GM19463 (cell line): ENCODE results near the gene ZIC1.

Experiments used
- ATAC-seq: cut with Tn5 transposase; IDR thresholded peaks from one replicate; pipeline ENCODE4 v1.9.1; 2021; ENCODE audit warnings: mild to moderate bottlenecking, moderate library complexity; ENCODE audit not compliant: unreplicated experiment

Gene ZIC1

DNA sequence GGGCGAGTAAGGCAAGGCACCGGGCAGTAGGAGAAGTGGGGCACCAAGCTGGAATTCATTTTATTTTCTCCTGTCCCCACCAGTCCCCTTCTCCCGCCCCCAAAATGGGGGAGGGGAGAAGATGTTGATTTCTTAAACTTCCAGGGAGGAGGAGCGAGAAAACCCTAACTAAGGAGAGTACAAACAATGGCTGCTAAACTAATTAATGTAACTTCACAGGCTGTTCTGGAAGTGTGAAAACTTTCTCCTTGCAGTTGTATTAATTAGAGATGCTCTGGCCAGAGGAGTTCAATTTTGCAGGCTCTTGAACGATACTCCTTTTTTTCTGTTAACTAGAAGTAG is 14.3 kb upstream of the ZIC1 start:
- ATAC-seq: no peak

DNA sequence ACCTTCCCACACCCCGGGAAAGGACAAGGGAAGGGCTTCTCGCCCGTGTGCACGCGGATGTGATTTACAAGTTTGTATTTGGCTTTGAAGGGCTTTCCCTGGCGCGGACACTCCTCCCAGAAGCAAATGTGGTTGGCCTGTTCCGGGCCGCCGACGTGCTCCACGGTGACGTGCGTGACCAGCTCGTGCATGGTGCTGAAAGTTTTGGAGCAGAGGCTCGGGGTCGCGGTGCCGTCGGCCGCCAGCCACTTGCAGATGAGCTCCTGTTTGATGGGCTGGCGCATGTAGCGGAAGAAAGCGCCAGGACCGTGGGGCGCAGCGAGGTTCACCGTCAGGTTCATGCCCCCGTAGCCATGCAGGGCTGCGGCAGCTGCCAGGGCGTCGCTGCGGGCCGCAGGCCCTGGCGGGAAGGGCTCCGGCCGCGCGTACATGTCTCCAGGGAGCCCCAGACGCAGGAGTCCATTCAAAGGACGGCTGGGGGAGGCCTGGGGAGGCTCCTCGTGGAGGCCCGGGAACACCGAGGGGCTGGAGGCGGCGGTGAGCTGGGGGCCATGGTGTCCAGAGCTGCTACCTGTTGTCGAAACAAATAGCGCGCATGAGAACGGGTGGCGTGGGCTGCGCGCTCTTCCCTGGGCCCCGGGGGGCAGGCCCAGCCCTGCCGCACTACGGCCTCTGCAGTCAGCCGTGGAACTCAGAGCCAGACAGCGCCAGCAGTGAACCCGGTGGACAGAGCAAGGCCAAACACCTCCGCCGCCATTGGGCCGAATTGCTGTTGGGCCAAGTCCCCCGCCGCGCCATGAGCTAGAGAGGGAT is 13.1 kb upstream of the ZIC1 start:
- ATAC-seq: no peak

DNA sequence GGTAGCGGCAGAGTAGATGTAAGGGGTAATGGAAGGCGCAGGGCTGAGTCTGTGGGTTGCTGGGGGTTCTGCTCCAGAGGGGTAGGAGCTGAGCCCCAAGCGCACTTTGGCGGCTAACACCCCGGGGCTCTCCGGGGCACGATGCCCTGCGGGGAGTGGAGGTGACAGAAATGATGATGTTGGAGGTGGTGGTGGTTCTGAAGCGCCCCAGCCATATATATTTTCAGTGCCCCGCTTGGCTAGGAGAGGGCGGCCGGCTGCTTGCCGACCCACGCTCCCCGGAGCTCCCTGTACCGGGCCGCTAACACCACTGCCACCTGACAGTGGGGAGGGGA is 12.5 kb upstream of the ZIC1 start:
- no peak for ATAC-seq

DNA sequence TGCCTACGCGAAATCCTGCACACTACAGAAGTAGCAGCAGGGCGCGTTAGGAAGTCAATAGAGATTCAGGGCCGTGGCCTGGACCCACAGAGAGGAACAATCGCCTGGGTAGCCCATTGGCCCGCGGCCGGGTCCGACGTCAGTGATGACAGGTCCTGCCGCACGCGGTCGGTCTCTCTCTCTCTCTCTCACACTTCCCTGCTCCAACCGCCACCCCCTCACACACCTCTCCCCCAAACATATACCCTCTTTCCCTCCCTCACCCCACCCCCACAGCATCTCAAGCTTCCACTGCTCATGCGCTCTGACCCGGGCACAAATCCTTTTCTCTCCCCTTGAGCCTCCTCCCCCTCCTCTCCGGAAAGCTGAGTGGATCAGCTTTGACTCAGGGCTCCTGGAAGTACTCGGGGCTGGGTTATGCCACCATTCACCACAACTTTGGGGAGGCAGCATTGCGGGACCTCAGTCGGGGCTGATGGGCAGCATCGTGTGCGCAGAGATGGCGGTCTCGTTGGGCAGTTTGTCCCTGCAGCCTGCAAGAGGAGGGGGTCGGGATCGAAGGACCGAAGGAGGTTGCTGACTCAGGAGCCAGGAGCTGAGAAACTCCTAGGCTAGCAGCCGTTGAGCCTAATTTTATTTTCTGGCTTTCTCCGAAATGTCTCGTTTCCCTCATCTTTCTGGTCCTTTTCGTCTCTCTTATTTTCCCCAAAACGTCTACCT is 11.8 kb upstream of the ZIC1 start:
- ATAC-seq: no peak

DNA sequence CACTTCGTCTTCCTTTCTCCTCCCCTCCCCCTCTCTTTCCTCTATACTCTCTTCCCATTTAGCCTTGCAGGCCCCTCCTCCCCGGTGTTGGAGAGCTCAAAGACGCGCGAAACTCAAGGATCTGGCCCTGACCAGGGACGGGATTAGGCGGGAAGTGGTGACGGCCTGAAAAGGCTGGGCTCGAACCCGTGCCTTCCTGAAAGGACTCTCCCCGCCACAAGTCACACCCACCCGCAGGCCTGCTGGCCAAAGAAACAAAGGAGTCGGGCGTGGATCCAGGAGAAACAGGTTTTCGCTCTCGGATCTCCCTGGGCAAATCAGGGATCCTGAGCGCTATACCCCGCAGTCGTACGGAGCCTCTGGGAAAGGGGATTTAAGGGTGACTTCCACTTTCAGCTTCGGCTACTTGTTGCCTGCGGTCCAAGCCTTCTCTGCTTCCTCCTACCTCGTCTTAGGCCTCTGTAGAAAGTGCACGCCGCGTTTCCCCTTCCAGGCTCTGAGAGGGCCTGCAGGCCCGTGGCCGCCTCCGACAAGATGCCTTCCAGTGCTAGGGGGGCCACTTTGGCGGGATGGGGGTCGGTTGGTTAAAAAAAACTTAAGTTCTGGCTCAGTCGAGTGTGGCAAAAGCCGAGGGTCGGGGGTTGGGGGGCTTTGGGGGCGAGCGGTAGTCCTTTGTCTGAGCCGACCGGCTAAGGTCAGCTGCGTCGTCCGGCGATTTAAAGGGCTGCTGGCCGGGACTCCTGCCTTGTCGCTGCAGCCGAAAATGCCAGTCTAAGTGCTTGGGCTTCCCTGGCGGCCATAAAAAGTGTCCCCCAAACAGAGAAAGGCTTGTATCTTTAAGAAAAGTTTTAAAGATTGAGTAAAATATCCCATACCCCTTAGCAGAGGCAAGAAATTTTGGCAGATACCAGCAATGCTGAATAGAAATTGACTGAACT is 11.0 kb upstream of the ZIC1 start:
- ATAC-seq: no peak

DNA sequence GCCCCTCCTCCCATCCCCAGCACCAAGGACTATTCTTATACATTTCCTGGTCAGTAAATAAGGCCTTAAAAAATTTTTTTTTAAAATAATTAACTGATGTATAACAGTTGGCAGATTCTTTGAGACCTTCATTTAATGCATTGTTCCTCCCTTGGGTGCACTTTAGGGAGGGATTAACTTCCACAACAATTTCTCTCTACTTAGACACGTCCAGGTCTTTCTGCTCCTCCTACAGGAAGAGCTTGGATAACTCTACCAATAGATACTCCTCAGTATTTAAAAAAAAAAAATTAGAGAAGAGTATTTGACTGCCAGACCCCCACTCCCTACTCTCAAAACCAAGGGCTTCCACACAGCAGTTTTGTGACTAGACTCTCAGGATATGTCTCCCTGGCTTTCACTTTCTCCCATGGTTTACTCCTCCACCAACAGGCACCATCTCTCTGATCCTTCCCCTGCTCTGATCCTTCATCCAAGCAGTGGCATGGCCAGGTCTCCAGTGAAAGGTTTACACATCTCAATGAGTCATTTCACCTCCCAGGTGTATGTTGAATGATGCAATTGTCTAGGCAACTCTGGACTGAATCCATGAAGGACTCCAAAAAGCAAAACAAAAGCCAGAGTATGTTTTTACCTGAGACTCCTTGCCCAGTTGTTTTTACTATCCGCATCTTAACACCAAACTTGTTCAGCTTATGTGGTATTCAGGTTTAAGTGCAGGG is 10.2 kb upstream of the ZIC1 start:
- ATAC-seq: no peak

DNA sequence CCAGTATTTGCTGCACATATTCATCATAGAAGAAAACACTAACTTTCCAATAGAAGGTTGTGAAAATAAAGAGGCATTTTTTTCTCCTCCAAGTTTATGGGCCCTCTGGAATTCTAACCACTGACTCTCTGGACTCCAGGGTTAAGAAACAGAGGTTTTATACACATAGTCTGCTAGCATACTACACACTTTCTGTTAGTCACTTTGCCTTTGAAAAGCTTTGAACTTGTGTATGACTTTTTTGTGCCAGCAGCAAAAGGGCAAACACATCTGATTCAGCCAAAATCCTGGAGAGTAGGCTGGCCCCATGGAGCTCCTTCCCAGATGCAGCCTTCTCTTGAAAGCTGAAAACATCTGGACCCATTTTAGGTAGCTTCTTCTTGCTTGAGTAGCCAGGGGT is 9.1 kb upstream of the ZIC1 start:
- no peak for ATAC-seq

DNA sequence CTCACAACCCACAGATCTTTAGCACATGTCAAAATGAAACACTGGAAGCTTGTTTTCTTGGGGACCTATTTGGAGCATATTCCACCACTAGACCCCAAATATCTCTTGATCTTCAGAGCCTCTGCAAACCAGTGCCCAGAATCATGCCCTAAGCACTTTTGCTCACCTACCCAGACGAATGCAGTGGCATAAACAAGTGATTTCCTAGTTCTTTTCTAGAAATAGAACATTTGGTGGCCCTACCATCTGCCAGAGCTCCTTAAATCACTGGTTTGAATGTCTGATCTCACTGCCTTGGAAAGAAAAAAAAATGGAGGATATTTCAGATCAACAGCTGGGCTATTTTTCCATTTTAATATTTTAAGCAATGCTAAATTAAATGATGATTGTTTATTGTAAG is 8.2 kb upstream of the ZIC1 start:
- no peak for ATAC-seq

DNA sequence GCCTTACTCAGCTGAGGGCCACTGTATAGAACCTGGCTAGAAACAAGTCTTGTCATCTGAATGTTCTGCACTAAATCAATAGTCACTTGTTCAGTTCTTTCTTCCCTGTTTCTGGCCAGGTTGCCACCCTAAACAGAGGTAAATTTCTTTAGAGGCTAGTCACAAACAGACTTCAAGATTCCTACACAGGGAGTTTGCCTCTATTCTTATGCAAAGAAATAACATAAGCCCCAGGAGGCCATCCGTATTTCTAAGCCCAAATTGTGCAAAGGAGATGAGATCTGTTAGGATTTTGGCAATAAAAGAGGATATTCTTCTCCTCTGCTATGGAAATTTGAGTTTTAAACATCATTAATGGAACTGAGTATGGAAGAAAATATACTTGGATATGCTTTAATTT is 7.7 kb upstream of the ZIC1 start:
- no peak for ATAC-seq

DNA sequence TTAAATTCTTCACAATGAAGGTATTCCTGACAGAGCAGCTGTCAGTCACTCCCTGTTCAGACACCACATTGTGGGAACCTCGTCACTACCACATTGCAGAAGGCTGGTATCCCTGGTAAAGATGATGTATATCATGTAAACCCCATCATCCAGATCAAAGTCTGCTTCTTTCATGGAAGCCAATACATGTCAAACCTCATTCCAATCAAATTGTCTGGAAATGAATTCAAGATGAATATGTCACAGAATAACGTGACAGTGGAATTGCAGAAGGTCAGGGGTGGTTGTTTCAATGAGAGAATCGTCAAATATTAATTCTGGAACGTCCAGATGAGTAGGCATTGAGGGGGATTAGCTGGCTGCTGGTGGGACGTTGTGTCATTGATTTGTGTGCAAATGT is 7.0 kb upstream of the ZIC1 start:
- ATAC-seq: no peak

DNA sequence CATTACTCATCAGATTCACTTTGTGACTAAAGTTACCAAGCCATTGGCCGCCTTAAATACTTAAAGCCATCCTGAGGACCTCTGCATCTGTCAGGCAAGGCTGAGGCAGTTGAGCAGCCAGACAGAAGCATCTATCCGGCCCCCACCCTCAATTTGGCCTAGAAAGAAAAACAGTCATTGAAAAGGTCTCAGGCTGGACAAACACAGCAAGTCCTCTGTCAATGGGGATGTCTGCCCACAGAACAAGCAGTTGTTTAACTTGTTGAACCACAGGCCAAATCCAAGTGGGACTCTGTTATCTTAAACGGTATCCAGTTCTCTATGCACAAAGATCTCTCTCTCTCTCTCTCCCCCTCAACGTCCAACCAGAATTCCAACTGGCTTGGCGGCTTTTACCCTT is 5.7 kb upstream of the ZIC1 start:
- ATAC-seq: no peak

DNA sequence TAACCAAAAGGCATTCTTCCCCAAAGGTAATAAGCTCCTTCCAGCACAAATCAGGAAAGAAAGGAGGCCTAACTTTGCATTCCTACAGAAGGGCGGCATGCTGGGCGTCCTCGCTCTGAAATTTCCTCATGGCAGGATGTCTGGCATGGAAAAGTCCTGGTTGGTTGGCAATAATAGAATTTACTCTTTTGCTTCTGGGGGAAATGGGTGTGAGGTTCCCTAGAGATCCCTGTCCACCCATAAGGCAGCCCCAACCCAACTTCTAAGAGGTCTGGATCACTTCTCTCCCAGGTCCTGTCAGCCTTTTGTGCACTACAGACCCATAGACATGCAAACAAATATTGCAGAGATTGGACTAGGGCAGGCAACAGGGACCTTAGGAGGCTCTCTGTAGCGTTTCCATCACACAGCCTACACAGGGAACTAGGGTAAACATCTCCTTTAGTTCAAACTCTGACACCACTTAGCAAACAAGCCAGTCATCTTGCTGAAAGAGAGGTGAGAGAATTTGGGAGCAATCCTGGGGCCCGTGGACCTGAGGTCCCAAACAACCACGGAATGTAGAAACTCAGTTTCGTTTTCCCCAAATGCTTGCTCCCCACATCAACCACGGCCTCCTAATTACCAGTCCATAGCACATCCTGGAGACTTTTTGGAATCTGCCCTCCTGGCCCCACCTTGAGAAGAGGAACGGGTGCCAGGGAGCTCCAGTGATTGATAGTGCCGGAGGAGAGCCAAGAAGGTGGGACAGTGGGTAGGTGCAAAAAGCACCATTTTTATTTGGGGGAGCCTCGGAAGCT is 5.0 kb upstream of the ZIC1 start:
- no peak for ATAC-seq

DNA sequence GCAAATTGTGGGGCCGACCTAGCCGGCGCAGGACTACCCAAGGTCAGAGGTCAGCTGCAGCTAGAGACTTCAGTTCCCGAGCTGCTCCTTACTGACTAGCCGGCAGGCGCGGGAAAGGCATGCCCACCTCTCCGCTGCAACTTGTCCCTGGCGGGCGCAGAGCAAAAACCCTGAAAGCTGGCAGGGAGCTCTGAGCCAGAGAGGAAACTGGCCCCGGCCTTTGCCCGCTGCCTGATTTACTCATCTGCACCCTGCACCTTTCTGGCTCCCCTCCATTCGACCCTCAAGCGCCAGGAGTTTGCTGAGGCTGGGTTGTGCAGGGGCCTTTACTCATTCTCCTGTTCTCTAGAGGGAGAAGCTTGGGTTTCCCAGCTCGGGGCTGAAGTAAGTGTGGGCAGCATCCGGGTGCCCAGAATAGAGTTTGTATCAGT is 4.3 kb upstream of the ZIC1 start:
- ATAC-seq: no peak

DNA sequence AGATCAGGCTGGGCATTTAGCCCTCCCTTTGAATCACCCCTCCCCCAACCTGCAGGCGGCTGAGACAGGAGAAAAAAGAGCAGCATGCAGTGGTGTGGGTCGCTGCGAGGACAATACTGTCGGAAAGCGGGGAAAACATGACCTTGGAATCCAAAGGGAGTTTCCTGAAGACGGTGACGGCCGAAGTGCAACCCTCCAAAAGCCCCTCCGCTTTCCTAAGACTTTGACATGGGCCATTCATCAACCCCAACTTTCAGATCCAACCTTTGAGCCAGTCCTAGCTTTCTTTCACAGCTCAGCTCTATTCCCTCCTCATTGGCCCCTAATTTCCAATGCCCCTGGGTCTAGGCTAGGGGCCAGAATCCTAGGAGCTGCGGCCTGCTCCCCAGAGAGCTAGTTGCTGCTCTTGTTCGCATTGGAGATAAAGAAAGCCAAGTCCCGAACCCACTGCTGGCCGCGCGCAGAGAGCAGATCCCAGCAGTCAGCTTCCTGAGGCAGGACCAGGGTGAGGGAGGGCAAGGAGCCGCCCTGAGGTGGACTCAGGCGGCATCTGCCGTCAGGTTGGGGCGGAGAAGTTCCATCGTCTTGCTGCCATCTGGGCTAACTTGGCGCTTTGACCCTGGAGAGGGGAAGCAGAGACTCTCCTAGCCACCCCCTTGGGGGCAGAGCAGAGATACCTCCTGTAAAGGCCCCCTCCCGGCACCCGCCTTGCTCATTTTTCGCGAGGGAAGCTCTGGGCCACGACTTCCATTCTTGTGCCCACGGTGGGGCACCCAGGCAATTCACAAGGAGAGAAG is 3.7 kb upstream of the ZIC1 start:
- ATAC-seq: no peak

DNA sequence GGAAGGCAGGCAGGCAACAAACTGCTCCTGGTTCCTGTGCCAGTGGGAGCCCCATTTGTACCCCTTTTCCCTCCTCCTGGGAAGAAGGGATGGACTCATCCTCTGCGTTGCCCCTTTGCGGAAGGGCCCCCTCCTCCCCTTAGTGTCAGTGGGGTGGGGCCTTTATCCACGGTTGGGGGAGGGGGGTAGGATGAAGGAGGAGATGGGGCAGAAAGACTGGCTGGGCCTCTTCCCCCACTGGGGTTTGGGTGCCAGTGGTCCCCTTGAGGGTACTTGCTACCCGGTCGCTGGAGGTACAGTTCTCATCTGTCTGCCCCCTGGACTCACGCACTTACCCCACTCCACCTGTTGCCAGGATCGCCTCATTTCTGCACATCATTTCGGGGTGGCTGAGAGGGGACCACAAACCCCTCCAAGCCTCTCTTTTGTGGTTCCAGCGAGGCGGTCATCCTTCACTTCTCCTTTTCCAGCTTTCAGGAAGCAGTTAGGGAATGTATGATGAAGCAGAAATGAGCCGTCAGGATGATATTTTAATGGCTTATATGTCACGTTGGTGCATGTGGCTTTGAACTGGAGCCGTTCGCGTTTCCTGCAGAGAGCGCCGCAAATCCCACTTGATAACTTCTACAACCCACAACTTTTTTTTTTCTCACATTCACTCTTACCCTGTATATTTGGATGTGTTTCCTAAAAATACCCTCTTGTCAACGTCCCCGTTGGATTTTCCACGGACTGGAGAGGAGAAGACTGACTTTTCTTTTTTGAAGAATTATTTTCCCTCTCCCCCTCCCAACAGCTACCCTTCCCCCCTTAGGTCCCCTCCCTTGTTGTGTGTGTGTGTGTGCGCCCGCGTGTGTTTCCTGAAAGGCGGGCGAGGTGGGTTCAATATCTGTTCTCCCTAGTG is 2.9 kb upstream of the ZIC1 start, which contains the start of gene ZIC4:
Gene ZIC4 (minus strand): TSS at position 516 of the 904 bp plus-strand sequence. CDS start 3,746 bp downstream, outside the sequence.
- ATAC-seq: no peak

DNA sequence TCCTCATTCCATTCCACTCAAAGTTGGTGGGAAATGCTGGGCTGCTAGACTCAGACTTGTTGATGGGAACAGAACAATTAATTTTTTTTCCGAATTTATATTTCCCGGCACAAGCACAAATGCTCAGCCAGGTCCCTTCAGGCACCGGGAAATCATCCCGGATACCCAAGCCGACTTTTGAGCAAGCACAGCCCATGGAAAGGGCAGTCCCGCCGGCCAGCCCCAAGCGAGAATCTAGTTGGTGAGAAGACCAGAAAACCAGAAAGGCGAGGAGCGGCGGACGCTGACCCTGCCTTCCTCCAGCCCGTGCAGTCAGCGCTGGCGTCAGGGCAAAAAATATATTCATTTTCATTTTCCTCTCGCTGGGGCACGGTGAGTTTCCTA is 2.1 kb upstream of the ZIC1 start:
- ATAC-seq: no peak

DNA sequence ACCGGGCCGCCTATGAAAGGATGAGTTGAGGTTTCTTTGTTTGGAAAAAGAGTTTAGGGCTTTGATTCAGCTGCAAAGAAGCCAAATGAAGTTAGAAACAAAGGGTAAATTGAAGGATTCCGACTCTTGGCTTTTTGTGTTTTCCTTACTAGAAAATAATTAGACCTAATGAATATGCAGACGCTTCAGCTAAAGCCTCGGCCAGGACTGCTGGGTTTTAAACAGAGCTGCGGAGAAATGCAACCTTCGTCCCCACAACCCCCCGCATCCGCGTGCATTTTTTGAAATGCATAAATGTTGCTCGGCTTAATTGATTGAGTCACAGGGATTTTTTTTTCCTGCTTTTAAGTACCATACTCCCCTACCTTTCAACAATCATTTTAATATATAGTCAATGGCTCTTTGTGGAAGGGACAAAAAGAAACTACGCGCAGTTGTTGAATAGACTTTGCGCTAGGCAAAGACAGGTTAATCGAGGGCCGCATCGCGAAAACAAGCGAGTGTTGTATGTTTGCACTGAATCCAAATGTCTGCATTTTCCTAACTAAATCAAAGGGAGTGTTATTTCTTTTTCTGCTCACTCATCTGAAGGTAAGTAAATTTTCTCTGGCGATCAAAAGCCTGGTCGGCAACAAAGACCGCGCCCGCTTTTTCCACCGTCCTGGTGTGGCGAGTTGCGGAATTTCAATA is 1.5 kb upstream of the ZIC1 start:
- no peak for ATAC-seq
